GM21381 (cell line): Measurements from ENCODE around the gene RGPD8.
"Not testable (repeated sequence)": the region's sequence is repeated elsewhere in the genome, so short reads cannot be mapped to it uniquely, and the experiment has no call there.

Source experiments
- ATAC-seq: cut with Tn5 transposase; IDR thresholded peaks from one replicate; pipeline ENCODE4 v1.9.1; 2021; ENCODE audit warnings: mild to moderate bottlenecking, moderate library complexity; ENCODE audit not compliant: unreplicated experiment

Gene RGPD8

GRCh38 chr2:112435716-112436431 lies 2.4 kb upstream of the RGPD8 start:
- ATAC-seq = not testable (repeated sequence)

GRCh38 chr2:112434890-112435715 lies 1.7 kb upstream of the RGPD8 start:
- not testable (repeated sequence) for ATAC-seq

- no peak for ATAC-seq
These were observed 686 bp upstream of the RGPD8 start for GRCh38 chr2:112433932-112434730.

GRCh38 chr2:112432735-112433479 lies 538 bp downstream of the RGPD8 start:
- ATAC-seq = peak; percentile 36

GRCh38 chr2:112432390-112432734 lies 1.1 kb downstream of the RGPD8 start:
- not testable (repeated sequence) for ATAC-seq

GRCh38 chr2:112431587-112432295 lies 1.7 kb downstream of the RGPD8 start:
- ATAC-seq = not testable (repeated sequence)

- ATAC-seq = not testable (repeated sequence)
These were observed 8.9 kb downstream of the RGPD8 start for GRCh38 chr2:112424553-112424952.

- not testable (repeated sequence) for ATAC-seq
These were observed 16.6 kb downstream of the RGPD8 start for GRCh38 chr2:112416860-112417259.

- not testable (repeated sequence) for ATAC-seq
These were observed 73.4 kb downstream of the RGPD8 start for GRCh38 chr2:112360055-112360454.

GRCh38 chr2:112354335-112354734 lies 79.1 kb downstream of the RGPD8 start:
- ATAC-seq = not testable (repeated sequence)

GRCh38 chr2:112352809-112353603 lies 80.4 kb downstream of the RGPD8 start:
- not testable (repeated sequence) for ATAC-seq

GRCh38 chr2:112352292-112352691 lies 81.2 kb downstream of the RGPD8 start:
- ATAC-seq = not testable (repeated sequence)

- ATAC-seq = no peak
These were observed 88.1 kb downstream of the RGPD8 start for GRCh38 chr2:112345030-112346027.

- no peak for ATAC-seq
These were observed 89.4 kb downstream of the RGPD8 start for GRCh38 chr2:112343827-112344585.

GRCh38 chr2:112342067-112342550 lies 91.3 kb downstream of the RGPD8 start:
- no peak for ATAC-seq

GRCh38 chr2:112340475-112341267 lies 92.8 kb downstream of the RGPD8 start:
- ATAC-seq = no peak
